Measurements from ENCODE around the gene RNF114.
"Not testable (repeated sequence)": the region's sequence is repeated elsewhere in the genome, so short reads cannot be mapped to it uniquely, and the experiment has no call there.

Gene RNF114

GRCh38 chr20:49983123-49983847 is 47.1 kb downstream of the RNF114 start:
- DNase-seq (ENCODE audit: insufficient read length, low spot score) (no peak), FAIRE-seq (no peak)

GRCh38 chr20:49983848-49984408 is 47.7 kb downstream of the RNF114 start:
- DNase-seq (ENCODE audit: insufficient read length, low spot score) (no peak), FAIRE-seq (no peak)

GRCh38 chr20:49984426-49985153 is 48.4 kb downstream of the RNF114 start:
- DNase-seq (ENCODE audit: insufficient read length, low spot score), result no peak

GRCh38 chr20:49985157-49985556 is 49.0 kb downstream of the RNF114 start:
- FAIRE-seq (no peak), DNase-seq (ENCODE audit: insufficient read length, low spot score) (no peak)

More at GRCh38 chr20:49984426-49985153, 48.4 kb downstream of the RNF114 start:
- no peak for FAIRE-seq

GRCh38 chr20:49985617-49986016 is 49.4 kb downstream of the RNF114 start:
- no peak for DNase-seq (ENCODE audit: insufficient read length, low spot score)
- FAIRE-seq, result no peak

- DNase-seq (ENCODE audit: insufficient read length, low spot score) (no peak), FAIRE-seq (peak; percentile 44)
Observed at GRCh38 chr20:49986049-49986448, 49.9 kb downstream of the RNF114 start.

- DNase-seq (ENCODE audit: insufficient read length, low spot score) (no peak), FAIRE-seq (peak; percentile 23)
Observed at GRCh38 chr20:49987015-49987867, 51.0 kb downstream of the RNF114 start.

GRCh38 chr20:49987868-49988690 is 51.9 kb downstream of the RNF114 start:
- FAIRE-seq (peak; percentile 54), DNase-seq (ENCODE audit: insufficient read length, low spot score) (no peak)

GRCh38 chr20:49989234-49990065 is 53.3 kb downstream of the RNF114 start:
- FAIRE-seq, result peak; percentile 71
- no peak for DNase-seq (ENCODE audit: insufficient read length, low spot score)

- peak; percentile 58 for FAIRE-seq
- DNase-seq (ENCODE audit: insufficient read length, low spot score), result no peak
Observed at GRCh38 chr20:49990271-49990720, 54.1 kb downstream of the RNF114 start.

GRCh38 chr20:49993301-49993751 is 57.1 kb downstream of the RNF114 start:
- no peak for DNase-seq (ENCODE audit: insufficient read length, low spot score)
- FAIRE-seq, result peak; percentile 52

- FAIRE-seq (no peak), DNase-seq (ENCODE audit: insufficient read length, low spot score) (no peak)
Observed at GRCh38 chr20:49995586-49995985, 59.4 kb downstream of the RNF114 start.

- DNase-seq (ENCODE audit: insufficient read length, low spot score); FAIRE-seq: not testable (repeated sequence)
Observed at GRCh38 chr20:49998478-49999188, 62.4 kb downstream of the RNF114 start.

- no peak for FAIRE-seq
- DNase-seq (ENCODE audit: insufficient read length, low spot score), result no peak
Observed at GRCh38 chr20:49999329-49999728, 63.1 kb downstream of the RNF114 start.

- DNase-seq (ENCODE audit: insufficient read length, low spot score); FAIRE-seq: not testable (repeated sequence)
Observed at GRCh38 chr20:50000548-50001222, 64.5 kb downstream of the RNF114 start.

- no peak for DNase-seq (ENCODE audit: insufficient read length, low spot score)
- peak; percentile 26 for FAIRE-seq
Observed at GRCh38 chr20:50001784-50002311, 65.7 kb downstream of the RNF114 start.

GRCh38 chr20:50003253-50003656 is 67.1 kb downstream of the RNF114 start:
- DNase-seq (ENCODE audit: insufficient read length, low spot score) (no peak), FAIRE-seq (peak; percentile 54)
